Hepatocyte (in vitro differentiated cells): ENCODE results near the gene NKX3-2.

Experiments used
- EZH2 ChIP-seq: fragments of 200-600 bp; sonication (generic); IDR thresholded peaks from 2 replicates; pipeline ENCODE4 v1.6.1; 2016; ENCODE audit warnings: antibody characterized with exemption, mild to moderate bottlenecking, borderline replicate concordance
- TF ChIP-seq, protein P1 (sequence below): fragments of 200-600 bp; sonication (generic); IDR thresholded peaks from 2 replicates; pipeline ENCODE4 v1.5.1; 2016; ENCODE audit warnings: antibody characterized with exemption, mild to moderate bottlenecking; ENCODE audit not compliant: poor library complexity

DNA sequence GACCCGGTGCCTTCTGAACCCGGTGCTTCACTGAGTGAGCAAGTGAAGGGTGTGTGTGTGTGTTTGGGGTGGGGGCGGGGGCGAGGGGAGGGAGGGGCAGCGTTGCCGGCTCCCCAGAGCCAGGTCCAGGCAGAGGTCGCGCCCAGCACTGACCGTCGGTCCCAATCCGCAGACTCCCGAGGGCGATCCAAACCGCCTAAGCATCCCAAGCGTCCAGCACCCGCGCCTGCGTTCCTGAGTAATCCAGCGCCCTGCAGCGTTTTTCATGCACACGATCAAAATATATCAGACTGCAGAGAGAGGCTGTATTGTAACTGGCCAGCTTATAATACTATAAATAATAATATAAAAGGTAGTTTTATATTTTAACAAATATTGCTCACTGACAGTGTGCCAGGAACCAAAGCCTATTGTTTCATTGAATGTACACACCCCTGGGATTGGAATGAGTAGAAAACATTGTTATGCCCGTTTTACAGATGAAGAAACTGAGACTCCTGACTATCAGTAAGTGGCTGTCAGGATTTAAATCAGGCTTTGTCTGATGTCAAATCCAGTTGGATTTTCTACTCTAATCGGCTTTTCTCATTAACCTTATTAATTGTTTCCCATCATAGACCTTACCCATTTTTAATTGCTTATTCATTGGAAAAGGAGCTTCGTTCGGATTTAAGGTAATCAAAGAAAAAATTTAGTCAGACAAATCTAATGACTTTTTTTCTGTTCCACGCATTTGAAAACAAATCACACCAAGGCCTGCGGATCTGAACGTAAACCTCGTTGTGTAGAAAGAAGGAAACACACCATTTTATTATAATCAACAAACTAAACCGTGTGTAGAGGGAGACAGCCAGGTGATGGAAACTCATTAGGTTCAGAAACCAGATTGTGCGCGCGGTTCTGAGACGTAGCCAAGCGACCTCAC lies 4.0 kb upstream of the NKX3-2 start:
- no peak for TF ChIP-seq EZH2
- TF ChIP-seq, protein P1, sequence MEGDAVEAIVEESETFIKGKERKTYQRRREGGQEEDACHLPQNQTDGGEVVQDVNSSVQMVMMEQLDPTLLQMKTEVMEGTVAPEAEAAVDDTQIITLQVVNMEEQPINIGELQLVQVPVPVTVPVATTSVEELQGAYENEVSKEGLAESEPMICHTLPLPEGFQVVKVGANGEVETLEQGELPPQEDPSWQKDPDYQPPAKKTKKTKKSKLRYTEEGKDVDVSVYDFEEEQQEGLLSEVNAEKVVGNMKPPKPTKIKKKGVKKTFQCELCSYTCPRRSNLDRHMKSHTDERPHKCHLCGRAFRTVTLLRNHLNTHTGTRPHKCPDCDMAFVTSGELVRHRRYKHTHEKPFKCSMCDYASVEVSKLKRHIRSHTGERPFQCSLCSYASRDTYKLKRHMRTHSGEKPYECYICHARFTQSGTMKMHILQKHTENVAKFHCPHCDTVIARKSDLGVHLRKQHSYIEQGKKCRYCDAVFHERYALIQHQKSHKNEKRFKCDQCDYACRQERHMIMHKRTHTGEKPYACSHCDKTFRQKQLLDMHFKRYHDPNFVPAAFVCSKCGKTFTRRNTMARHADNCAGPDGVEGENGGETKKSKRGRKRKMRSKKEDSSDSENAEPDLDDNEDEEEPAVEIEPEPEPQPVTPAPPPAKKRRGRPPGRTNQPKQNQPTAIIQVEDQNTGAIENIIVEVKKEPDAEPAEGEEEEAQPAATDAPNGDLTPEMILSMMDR = no peak
